ENCODE results near the gene WNK4.
"Not testable (repeated sequence)": the region's sequence is repeated elsewhere in the genome, so short reads cannot be mapped to it uniquely, and the experiment has no call there.

Gene WNK4

DNA sequence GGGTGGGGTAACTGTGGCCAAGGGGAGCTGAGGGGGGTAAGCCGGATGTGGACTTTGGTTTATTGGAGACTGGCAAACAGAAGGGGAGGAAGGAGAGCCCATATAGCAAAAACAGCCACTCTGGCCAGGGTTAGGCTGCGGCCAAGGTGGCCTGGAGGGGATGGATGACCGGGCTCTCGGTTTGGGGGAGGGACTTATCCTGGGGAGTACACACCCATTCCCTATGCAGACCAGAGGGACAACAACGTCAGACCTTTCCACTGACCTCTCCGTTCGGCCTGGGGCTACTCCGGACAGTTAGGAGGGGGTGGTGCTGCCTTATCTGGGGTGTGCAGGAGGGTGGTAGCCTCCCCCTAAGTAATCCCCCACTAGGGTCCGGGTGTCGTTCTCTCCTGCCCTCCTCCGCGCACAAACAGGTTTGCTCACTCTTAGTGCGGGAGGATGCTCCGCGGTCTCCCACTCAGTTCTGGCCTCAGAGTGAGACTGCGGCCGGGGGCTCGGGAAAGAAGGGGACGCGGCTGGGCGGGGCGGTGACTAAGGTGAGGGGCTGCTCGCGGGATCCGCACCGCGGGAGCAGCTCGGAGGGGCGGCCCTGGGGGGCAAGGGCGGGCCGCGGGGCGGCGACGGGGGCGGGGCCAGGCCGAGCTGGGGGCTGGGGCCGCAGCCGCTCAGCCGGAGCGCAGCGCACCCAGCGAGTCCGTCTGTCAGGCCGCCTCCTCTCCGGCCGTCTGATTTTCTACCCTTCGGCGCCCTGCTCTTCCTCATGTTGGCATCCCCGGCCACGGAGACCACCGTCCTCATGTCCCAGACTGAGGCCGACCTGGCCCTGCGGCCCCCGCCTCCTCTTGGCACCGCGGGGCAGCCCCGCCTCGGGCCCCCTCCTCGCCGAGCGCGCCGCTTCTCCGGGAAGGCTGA lies at the start of gene WNK4:
WNK4 (plus strand) TSS at position 675 of the 915 bp plus-strand sequence; CDS start at position 764, 89 bp downstream.
- no peak for DNase-seq

DNA sequence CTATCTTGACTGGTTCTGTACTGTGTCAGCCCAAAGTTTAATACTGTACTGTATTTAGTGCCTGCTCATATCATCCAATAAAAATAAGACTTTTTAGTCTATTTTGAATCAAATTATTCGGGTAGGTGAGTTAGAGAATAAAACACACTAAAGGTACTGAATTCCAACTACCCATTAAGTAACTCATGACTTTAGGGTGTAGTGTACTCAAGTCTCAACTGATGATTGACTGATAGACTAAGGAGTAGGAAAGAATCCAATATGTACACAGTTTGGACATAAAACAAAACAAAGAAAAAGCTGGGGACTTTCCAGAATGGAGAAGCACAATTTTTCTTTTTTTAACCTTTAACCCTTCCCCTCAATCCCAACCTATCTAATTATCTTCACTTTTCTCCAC lies 39.7 kb upstream of the WNK4 start:
- DNase-seq, result no peak

DNA sequence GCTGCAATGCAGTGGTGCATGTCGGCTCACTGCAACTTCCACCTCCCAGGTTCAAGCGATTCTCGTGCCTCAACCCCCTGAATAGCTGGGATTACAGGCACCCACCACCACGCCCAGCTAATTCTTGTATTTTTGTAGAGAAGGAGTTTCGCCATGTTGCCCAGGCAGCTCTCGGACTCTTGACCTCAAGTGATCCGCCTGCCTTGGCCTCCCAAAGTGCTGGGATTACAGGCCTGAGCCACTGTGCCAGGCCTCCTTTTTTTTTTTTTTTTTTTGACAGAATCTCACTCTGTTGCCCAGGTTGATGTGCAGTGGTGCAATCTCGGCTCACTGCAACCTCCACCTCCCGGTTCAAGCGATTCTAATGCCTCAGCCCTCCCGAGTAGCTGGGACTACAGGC lies 37.5 kb upstream of the WNK4 start:
- not testable (repeated sequence) for DNase-seq

- DNase-seq, result no peak
Observed at GRCh38 chr17:42743595-42744282, 36.7 kb upstream of the WNK4 start.

DNA sequence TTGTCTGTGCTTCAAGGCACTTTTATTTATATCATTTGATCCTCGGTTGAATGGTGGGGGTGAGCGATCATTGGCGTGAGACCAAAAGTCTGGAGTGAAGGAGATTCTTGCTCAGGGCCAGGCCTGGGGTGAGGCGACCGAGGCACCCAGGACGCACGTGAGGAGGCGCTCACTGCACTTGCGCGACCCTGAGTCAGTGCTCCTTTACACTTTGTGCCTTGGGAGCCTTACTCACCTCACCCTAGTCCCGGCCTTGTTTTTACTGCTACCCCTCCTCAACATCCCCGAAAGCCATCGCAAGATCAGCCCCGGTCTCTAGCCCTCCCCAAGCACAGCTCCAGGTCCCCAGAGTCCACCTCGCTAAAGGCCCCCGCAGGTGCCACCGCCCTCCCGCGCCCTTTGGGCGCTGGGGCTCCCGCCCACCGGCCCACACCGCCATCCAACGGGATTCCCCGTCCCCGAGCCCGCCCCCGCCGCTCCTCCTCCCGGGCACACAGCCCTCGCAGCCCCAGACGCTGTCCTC lies 36.1 kb upstream of the WNK4 start:
- peak; percentile 57 for DNase-seq

- DNase-seq, result peak; percentile 87
Observed at GRCh38 chr17:42744806-42745617, 35.4 kb upstream of the WNK4 start, which contains the start of gene EZH1. Gene EZH1 (minus strand): TSS chr17:42745040. CDS start chr17:42728941, 16,099 bp downstream.

- no peak for DNase-seq
Observed at GRCh38 chr17:42748202-42748907, 32.1 kb upstream of the WNK4 start.

DNA sequence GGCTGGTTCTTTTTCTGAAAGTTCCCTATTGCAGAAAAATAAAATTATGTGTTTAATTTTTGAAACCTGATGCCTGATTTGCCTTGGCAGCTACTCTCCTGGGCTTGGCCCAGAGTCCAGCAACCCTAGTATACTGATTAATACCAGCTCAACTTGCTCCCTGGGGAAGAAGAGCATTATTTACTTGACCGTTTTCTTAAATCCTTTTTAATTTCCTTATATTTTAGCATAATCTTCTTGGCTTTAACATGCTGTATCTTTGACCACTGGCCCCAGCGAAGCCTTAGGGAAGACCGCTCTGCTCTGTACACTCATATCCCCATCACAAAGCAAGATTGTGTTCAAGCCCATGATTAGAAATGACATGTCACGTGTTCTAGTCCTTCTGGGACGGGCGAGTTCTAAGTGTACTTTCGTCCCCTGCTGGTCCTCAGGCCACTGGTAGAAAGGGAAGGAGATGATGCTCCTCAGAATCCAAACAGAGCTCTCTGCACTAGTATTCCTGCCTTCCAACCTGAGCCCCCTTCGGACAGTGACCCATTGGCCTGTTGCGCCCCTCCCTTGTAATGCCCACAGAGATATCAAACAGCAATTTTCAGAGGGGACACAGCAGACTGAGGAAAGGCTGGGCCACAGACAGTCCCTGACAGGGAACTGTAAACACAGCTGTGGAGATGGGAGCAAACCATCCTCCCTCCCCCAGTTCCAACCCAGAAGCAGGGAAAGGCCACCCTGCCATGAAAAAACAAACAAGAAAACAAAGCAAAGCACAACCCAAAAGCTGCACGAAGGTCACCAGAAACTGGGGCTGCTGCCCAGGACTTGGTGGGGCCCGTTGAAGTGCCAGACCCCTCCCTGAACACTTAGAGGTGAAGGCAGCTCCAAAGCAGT lies 31.3 kb upstream of the WNK4 start:
- no peak for DNase-seq

- DNase-seq, result no peak
Observed at GRCh38 chr17:42750739-42751344, 29.6 kb upstream of the WNK4 start.

DNA sequence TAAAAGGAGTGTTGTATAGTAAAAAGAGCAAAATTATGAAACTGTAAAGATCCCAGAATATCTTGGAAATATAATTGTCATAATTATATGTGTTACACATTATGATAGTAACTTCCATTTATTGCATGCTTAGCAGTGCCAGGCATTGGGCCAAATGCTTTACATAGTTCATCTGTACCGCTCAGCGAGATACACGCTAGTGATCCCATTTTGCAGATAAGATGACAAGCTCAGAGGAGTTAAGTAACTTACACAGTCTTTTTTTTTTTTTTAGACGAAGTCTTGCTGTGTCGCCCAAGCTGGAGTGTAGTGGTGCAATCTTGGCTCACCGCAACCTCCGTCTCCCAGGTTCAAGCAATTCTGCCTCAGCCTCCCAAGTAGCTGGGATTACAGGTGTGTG lies 28.8 kb upstream of the WNK4 start:
- DNase-seq, result no peak

DNA sequence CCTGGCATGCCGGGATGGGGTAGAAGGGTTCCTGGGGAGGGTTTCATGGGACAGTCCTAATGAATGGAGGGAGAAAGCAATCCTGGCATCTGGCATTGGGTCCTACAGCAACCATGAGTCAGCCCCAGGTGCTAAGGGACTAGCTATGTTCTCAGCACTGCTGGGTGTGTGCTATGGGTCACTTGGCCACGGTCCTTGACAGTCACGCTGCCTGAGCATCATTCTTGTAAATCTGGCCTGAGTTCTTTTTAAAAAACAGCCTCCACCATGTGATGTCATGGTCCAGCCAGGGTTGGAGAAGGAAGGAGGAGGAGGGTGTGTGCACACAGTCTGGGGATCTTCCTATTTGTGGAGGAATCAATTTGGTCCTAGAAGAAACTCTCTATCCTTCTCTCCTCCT lies 25.6 kb upstream of the WNK4 start:
- DNase-seq, result no peak

GRCh38 chr17:42759982-42760651 lies 20.3 kb upstream of the WNK4 start:
- no peak for DNase-seq

GRCh38 chr17:42760652-42761581 lies 19.5 kb upstream of the WNK4 start, which contains the start of gene RAMP2:
Gene RAMP2 (plus strand): TSS chr17:42761227. CDS start chr17:42761262, 35 bp downstream.
- DNase-seq, result no peak

- no peak for DNase-seq
Observed at GRCh38 chr17:42761638-42762037, 18.8 kb upstream of the WNK4 start.

GRCh38 chr17:42766124-42766523 lies 14.3 kb upstream of the WNK4 start:
- no peak for DNase-seq

DNA sequence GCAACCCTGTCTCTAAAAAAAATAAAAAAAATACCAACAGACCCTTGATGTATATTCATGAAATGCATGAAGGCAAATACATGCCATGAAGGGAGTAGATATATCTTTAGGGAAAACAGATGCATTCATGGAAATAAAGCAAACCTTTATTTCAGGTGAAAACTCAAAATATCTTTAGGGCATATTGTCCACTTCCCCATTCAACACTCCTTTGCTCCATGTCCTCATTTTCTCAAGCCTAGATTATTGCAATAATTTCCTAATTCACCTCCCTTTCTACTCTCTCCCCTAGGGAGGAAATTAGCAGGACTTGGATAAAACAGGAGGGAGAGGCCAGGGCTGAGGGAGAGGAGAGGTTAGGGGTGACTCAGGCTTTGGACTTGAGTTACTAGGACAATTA lies 12.9 kb upstream of the WNK4 start:
- DNase-seq, result no peak

DNA sequence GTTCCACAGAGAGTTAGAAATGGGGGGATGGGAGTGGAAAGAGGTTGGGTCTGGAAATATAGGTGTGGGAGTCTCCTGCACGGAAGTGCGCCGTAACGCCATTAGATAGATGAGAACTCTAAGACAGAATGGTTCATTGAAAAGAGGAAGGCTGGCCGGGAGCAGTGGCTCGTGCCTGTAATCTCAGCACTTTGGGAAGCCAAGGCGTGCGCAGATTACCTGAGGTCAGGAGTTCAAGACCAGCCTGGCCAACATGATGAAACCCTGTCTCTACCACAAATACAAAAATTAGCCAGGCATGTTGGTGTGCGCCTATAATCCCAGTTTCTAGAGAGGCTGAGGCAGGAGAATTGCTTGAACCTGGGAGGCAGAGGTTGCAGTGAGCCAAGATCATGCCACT lies 12.4 kb upstream of the WNK4 start:
- DNase-seq, result not testable (repeated sequence)

DNA sequence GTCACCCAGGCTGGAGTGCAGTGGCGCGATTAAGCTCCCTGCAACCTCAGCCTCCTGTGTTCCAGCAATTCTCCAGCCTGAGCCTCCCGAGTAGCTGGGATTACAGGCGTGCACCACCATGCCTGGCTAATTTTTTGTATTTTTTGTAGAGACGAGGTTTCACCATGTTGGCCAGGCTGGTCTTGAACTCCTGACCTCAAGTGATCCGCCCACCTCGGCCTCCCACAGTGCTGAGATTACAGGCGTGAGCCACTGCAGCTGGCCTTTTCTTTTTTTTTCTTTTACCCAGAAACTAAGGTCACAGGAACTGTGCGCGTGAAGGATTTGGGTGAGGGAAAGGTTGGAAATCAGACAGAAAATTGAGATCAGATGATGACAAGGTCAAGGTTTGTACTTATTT lies 10.4 kb upstream of the WNK4 start:
- not testable (repeated sequence) for DNase-seq

DNA sequence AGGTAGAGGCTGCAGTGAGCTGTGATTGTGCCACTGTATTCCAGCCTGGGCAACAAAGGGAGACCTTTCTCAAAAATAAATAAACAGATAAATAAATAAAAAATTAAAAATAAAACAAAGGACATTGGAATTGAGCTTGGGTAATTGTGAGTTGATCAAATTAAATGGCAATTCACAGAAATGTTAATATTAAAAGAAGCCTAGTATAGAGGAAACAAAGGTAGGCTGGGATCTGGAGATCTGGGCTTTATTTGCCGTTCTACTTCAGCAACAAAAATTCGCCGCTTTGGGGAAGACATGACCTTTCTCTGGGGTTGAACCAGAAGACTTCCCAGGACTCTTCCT lies 7.5 kb upstream of the WNK4 start:
- no peak for DNase-seq

All from midbrain (tissue), 1 donor.